Body of pancreas (tissue), 4 donors: ENCODE data around the gene EPS8.

Source experiments
- CTCF ChIP-seq, 7 experiments: fragments of 450-650 bp in 4 of 7; fragments of 200-600 bp in 3 of 7; sonication (generic) in 3 of 7; IDR thresholded peaks; one replicate each; pipeline ENCODE4 v1.5.1; 2016 to 2019; ENCODE audit warnings: antibody characterized with exemption in 7 of 7
- POLR2A ChIP-seq, 3 donors: fragments of 450-650 bp; IDR thresholded peaks; one replicate each; pipeline ENCODE4 v1.6.1; 2016; ENCODE audit warnings: antibody characterized with exemption in 3 of 3, mild to moderate bottlenecking in 2 of 3

DNA sequence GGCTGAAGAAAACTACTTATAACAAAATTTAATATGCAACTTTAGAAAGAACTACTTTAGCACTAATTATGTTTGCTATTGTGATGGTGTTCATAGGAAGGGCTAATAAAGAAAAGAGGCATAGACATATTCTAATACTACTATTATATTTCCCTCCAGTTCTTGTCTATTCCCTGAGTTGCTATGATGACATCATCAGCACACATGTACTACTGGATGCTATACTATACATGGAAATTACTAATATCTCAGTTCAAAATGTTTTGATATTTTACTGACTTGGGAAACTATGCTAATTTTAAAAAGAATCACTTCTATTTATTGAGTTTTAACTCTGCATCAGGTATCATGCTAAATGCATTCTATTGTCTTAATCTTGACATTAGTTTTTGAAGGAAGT lies 101.6 kb downstream of the EPS8 start:
- TF ChIP-seq POLR2A (IDR thresholded peaks at IDR 0.05), result no peak
- TF ChIP-seq CTCF (IDR thresholded peaks at IDR 0.05), result no peak
